Activated naive CD4-positive, alpha-beta T cell treated with anti-CD3 and anti-CD28 coated beads, Interleukin-2, amount 10 ng/mL, durations not matched to agents 7 days and 5 days (primary cell): ENCODE measurements around the gene SUCO.

ENCODE experiments used
- CTCF ChIA-PET: fragments of 350-600 bp; sonication (Branson Sonifier 250); formaldehyde crosslinking; loops from one replicate; lab custom pipeline; 2021; ENCODE audit warnings: antibody characterized with exemption; lab: Charles Lee
- DNase-seq: peaks from one replicate; pipeline ENCODE4 v3.0.0-alpha.2; 2020
- H3K27ac Mint-ChIP-seq: one replicate; pipeline ENCODE4 v1.8.0; 2021; ENCODE audit warnings: mild to moderate bottlenecking, moderate library complexity, mixed read lengths
- H3K27me3 Mint-ChIP-seq: one replicate; pipeline ENCODE4 v1.8.0; 2021; ENCODE audit warnings: mild to moderate bottlenecking, mixed read lengths
- H3K36me3 Mint-ChIP-seq: one replicate; pipeline ENCODE4 v1.8.0; 2021; ENCODE audit warnings: mixed read lengths
- H3K4me1 Mint-ChIP-seq: one replicate; pipeline ENCODE4 v1.8.0; 2021; ENCODE audit warnings: mixed read lengths
- H3K4me3 Mint-ChIP-seq: one replicate; pipeline ENCODE4 v1.8.0; 2021; ENCODE audit warnings: mild to moderate bottlenecking, moderate library complexity, mixed read lengths
- H3K9me3 Mint-ChIP-seq: one replicate; pipeline ENCODE4 v1.8.0; 2021; ENCODE audit warnings: mixed read lengths

SUCO gene

DNA sequence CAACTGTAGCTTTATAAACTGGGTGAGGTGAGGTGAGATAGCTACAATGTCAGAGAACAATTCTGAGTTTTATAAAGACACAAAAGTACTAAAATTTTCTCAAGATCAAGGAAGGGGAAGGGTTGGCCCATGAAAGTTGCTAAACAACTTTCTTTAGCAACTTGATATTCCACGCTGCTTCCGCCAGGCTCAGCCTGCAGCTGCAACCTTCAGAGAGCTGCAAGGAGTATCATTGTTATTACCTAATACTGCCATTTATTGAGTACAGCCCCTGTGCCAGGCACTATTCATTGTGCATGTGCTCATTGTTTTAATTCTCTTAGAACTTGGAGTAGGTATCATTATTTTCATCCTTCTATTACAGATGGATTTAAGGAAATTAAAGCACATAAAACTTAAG, 34.1 kb upstream of the SUCO start:
- CTCF ChIA-PET = interaction anchor here (0.7 kb wide), 1 partner anchor 909 kb away, joined by 3 read pairs; no protein-coding TSS in a partner anchor

DNA sequence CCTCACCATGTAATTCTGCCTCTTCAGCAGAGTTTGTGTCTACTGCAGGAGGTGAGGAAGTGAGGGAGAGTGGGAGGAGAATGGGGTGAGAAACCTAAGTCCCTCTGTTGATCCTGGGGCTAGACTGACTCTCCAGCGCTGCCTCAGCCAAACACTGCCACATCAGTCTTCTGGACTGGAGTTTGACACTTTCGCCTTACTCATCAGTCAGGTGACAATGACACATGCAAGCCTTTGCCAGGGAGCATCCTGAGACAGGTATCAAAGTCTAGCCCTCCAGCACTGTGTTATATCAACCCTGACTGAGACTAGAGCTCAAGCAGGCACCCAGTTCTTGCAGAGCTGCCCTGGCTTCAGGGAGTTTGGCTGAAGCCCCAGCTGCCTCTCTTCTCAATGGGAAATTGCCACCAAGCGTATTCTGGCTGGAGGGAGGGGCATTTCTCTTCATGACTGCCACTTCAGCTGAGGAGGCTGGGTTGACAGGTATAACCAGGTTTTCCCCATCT, 33.3 kb upstream of the SUCO start:
- H3K4me1 Mint-ChIP-seq = no peaks in the 10 kb centered on the region
- CTCF ChIA-PET = no interaction called here
- H3K27ac Mint-ChIP-seq = no peak overlapping the region
- no peaks in the 10 kb centered on the region for H3K36me3 Mint-ChIP-seq
- H3K4me3 Mint-ChIP-seq = no peak overlapping the region
- DNase-seq = no peak
- H3K9me3 Mint-ChIP-seq = no peaks in the 10 kb centered on the region
- peaks cover 19% of the 10 kb centered on the region for H3K27me3 Mint-ChIP-seq

More for the DNA sequence above, 34.1 kb upstream of the SUCO start:
- Mint-ChIP-seq H3K36me3 (no peaks in the 10 kb centered on the region), H3K9me3 (no peaks in the 10 kb centered on the region), H3K4me1 (no peaks in the 10 kb centered on the region), H3K27ac (no peak overlapping the region), H3K27me3 (peaks cover 19% of the 10 kb centered on the region), H3K4me3 (no peak overlapping the region)
- no peak for DNase-seq

DNA sequence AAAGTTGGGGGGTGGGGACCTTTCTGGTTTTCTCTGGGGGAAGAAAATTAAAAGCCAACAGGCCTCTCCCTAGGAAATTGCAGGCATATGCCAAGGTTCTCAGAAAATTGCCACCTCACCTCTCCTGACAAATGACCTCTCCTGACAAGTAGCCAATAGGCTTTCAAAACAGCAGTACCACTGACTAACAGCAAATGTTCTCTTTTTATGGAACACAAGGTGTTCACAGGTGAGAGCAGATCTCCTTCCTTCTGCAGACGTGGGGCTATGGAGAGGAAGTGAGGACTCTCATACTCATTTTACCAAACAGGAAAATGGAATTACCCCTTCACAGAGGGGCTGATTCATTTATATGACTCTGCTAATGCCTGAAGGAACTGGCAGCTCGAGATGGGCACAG, 32.7 kb upstream of the SUCO start:
- Mint-ChIP-seq H3K36me3 (no peaks in the 10 kb centered on the region), H3K4me3 (no peak overlapping the region), H3K27ac (no peak overlapping the region), H3K9me3 (no peaks in the 10 kb centered on the region), H3K27me3 (peaks cover 19% of the 10 kb centered on the region), H3K4me1 (no peaks in the 10 kb centered on the region)
- CTCF ChIA-PET = no interaction called here
- DNase-seq = no peak

GRCh38 chr1:172507741-172508140, 25.2 kb upstream of the SUCO start:
- CTCF ChIA-PET = no interaction called here
- no peaks in the 10 kb centered on the region for H3K36me3 Mint-ChIP-seq

GRCh38 chr1:172510479-172510878, 22.5 kb upstream of the SUCO start:
- CTCF ChIA-PET = interaction anchor here (1.4 kb wide), 1 partner anchor 13 kb away, joined by 3 read pairs; no protein-coding TSS in a partner anchor
- DNase-seq = no peak
- Mint-ChIP-seq H3K4me3 (no peak overlapping the region), H3K4me1 (no peaks in the 10 kb centered on the region), H3K9me3 (no peaks in the 10 kb centered on the region), H3K27me3 (peaks cover 15% of the 10 kb centered on the region), H3K36me3 (no peaks in the 10 kb centered on the region), H3K27ac (no peak overlapping the region)

More at GRCh38 chr1:172507741-172508140, 25.2 kb upstream of the SUCO start:
- Mint-ChIP-seq H3K27ac (no peak overlapping the region), H3K27me3 (peaks cover 17% of the 10 kb centered on the region), H3K4me1 (no peaks in the 10 kb centered on the region), H3K9me3 (no peaks in the 10 kb centered on the region), H3K4me3 (no peak overlapping the region)
- no peak for DNase-seq

DNA sequence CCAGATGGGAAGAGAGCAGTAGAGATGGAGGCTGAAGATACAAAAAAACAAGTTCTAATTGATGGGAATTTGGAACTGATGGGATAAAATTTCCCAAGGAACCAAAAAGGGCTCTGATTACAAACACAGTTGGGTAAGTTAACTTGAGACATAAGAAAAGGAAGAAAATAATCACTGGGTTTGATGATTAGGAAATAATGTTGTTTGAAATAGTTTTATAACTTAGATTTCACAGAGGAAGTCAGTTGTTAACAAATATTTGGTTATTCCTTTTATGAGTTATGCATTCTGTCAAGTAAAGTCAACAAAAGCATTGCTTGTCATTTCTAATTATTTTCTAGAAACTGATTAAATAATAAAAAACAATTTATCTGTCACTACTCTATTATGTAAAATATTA, 20.4 kb upstream of the SUCO start:
- H3K27ac Mint-ChIP-seq = no peak overlapping the region
- no peaks in the 10 kb centered on the region for H3K4me1 Mint-ChIP-seq
- H3K27me3 Mint-ChIP-seq = peaks cover 15% of the 10 kb centered on the region
- no peaks in the 10 kb centered on the region for H3K36me3 Mint-ChIP-seq
- CTCF ChIA-PET = interaction anchor here (1.0 kb wide), 1 partner anchor 527 kb away, joined by 3 read pairs; no protein-coding TSS in a partner anchor
- no peak for DNase-seq
- no peak overlapping the region for H3K4me3 Mint-ChIP-seq
- no peaks in the 10 kb centered on the region for H3K9me3 Mint-ChIP-seq

DNA sequence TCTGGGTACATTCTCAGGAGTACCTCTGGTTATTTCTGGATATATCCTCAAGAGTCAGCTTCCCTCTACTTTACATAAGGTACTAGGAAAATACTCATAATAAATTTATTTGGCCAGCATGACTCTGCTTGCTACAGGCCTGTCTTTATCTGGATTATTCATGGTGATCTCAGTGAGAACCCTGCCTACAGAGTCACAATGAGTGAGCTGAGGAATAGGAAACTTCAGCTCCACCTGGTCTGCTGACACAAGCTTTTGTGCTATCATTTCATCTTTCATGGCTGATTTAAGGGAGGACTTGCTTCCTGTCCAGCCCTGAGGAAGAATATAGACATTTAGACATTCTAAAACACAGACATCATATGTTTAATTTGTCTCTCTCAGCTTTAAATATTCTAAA, 19.5 kb upstream of the SUCO start:
- Mint-ChIP-seq H3K4me1 (no peaks in the 10 kb centered on the region), H3K27me3 (peaks cover 19% of the 10 kb centered on the region), H3K9me3 (no peaks in the 10 kb centered on the region), H3K4me3 (no peak overlapping the region), H3K36me3 (no peaks in the 10 kb centered on the region), H3K27ac (no peak overlapping the region)
- CTCF ChIA-PET = no interaction called here
- DNase-seq = no peak

- no peak for DNase-seq
- Mint-ChIP-seq H3K4me1 (no peaks in the 10 kb centered on the region), H3K27me3 (peaks cover 21% of the 10 kb centered on the region), H3K9me3 (no peaks in the 10 kb centered on the region), H3K36me3 (no peaks in the 10 kb centered on the region), H3K27ac (no peak overlapping the region), H3K4me3 (no peak overlapping the region)
- CTCF ChIA-PET = no interaction called here
Measured at GRCh38 chr1:172514108-172514507, 18.8 kb upstream of the SUCO start.

GRCh38 chr1:172515436-172515835, 17.5 kb upstream of the SUCO start:
- no peaks in the 10 kb centered on the region for H3K9me3 Mint-ChIP-seq
- H3K27me3 Mint-ChIP-seq = peaks cover 16% of the 10 kb centered on the region
- no peak overlapping the region for H3K4me3 Mint-ChIP-seq
- no peak for DNase-seq
- H3K4me1 Mint-ChIP-seq = no peaks in the 10 kb centered on the region
- no peak overlapping the region for H3K27ac Mint-ChIP-seq
- H3K36me3 Mint-ChIP-seq = no peaks in the 10 kb centered on the region
- CTCF ChIA-PET = no interaction called here

GRCh38 chr1:172515927-172516326, 17.0 kb upstream of the SUCO start:
- H3K27ac Mint-ChIP-seq = no peak overlapping the region
- no peaks in the 10 kb centered on the region for H3K36me3 Mint-ChIP-seq
- DNase-seq = no peak
- H3K4me1 Mint-ChIP-seq = no peaks in the 10 kb centered on the region
- no peaks in the 10 kb centered on the region for H3K9me3 Mint-ChIP-seq
- peaks cover 15% of the 10 kb centered on the region for H3K27me3 Mint-ChIP-seq
- H3K4me3 Mint-ChIP-seq = no peak overlapping the region
- CTCF ChIA-PET = no interaction called here

DNA sequence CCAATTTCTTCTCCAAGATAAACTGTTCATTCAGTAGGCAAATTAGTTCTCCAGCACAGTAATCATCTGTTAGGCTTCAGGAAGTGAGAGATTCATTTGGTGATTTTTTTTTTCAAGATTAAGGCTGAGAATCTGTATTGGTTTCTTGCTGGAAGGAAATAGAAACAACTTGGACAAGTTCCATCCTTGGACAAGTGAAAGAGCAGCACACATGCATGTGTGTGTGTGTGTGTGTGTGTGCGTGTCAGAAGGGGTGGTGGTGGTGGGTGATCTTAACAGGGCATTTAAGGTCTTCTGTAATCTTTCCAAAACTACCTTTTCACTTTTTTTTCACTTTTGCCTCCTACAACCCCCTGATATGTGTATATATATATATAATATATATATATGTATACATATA, 15.9 kb upstream of the SUCO start:
- Mint-ChIP-seq H3K36me3 (no peaks in the 10 kb centered on the region), H3K27ac (no peak overlapping the region), H3K27me3 (peaks cover 11% of the 10 kb centered on the region), H3K4me1 (no peaks in the 10 kb centered on the region), H3K4me3 (no peak overlapping the region), H3K9me3 (no peaks in the 10 kb centered on the region)
- no peak for DNase-seq
- CTCF ChIA-PET = no interaction called here

DNA sequence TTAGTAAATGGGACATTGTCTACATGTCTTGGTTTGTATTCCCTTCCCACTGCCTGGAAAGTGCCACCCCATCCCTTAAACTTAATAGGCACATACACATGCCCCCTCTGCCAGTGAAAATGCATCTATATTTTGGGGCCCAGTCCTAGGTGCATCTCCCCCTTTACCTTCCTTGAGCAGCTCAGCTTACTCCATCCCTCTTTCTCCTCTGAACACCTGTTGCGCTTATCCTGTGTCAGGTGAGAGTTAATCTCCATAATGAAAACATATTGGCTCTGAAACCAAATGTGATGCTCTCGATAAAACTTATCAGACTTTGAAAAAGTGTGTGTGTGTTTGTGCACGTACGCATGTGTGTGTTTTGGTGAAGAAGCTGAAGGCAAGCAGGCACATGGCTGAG, 15.4 kb upstream of the SUCO start:
- Mint-ChIP-seq H3K27ac (no peak overlapping the region), H3K4me3 (no peak overlapping the region), H3K27me3 (peaks cover 11% of the 10 kb centered on the region), H3K36me3 (no peaks in the 10 kb centered on the region), H3K4me1 (no peaks in the 10 kb centered on the region), H3K9me3 (no peaks in the 10 kb centered on the region)
- CTCF ChIA-PET = no interaction called here
- no peak for DNase-seq

DNA sequence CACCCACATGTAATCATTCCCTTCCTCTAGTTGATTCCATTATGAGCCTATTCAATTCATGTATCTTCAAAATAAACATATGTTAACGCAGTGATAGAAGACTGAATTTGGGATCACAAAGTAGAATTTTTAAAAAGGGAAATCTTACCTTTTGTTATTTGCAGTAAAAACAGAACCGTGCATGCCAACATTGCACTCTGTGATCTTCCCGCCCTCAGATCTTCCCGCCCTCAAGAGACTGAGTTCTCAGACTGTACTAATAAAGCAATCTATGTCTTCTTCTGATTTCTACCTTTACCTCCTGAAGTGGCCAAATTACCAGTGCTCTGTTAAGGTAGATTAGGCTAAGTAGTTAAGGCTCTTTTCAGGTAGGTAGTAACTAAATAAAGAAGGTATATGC, 3.6 kb upstream of the SUCO start:
- H3K27ac Mint-ChIP-seq = no peak overlapping the region
- H3K9me3 Mint-ChIP-seq = no peaks in the 10 kb centered on the region
- H3K4me1 Mint-ChIP-seq = peaks cover 16% of the 10 kb centered on the region
- no peak for DNase-seq
- no peak overlapping the region for H3K4me3 Mint-ChIP-seq
- H3K36me3 Mint-ChIP-seq = peaks cover 6% of the 10 kb centered on the region
- H3K27me3 Mint-ChIP-seq = peaks cover 8% of the 10 kb centered on the region
- CTCF ChIA-PET = interaction anchor here (1.7 kb wide), 1 partner anchor 78 kb away, joined by 6 read pairs; no protein-coding TSS in a partner anchor

DNA sequence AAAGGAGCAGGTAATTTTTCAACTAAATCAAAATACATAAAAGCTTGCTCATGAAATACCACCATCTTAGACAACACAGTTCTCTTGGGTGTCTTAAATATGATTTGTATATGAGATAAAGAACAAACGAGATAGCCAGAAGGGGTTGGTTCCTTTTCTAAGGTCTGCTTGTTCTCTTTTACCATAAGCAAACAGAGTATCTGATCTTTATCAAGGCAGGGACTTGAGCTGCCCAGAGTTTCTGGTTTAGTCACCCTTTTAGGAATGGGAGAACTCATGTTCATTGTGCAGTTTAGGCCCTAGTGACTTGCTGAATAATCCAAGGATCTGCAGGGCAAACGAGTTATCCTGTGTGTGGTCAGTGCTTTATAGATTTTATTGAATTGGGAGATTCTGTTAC, 3.0 kb upstream of the SUCO start:
- Mint-ChIP-seq H3K4me3 (no peak overlapping the region), H3K27me3 (peaks cover 8% of the 10 kb centered on the region), H3K9me3 (no peaks in the 10 kb centered on the region), H3K27ac (no peak overlapping the region), H3K4me1 (peaks cover 23% of the 10 kb centered on the region), H3K36me3 (peaks cover 6% of the 10 kb centered on the region)
- no peak for DNase-seq
- CTCF ChIA-PET = interaction anchor here (1.7 kb wide), 1 partner anchor 79 kb away, joined by 6 read pairs; no protein-coding TSS in a partner anchor

DNA sequence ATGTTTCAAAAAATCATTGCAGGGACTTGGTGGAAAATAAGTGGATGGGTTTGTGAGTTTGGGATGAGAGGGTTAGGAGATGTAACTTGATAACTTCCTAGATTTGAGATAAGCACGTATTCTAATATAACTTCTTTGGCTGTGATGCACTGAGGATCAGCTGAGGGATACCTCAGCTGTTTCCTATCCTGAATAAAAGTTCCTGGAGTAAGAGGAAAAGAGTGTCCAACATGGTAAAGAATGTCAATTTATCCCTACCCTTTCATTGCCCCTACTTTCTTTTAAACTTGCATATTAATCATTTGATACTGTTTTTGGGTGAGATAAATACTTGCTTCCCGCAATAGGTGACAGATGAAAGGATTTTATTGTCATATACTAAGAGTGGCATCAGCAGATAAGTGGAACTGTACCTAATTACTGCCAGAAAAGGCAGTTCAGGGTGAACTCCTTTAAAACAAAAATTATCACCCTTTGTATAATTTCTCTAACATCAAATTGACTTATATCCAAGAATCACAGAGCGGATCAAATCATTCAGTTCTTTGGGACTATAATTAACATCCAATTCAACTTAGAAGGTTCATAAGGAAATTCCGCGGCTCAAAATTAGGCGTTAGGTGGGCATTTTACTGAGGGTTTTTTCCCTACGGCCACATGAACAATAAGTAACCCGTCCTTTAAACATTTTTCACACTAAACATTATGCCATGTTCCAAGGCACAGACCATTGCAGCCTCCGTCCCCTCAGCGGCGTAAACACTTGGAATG, 1.4 kb upstream of the SUCO start:
- no peak for DNase-seq
- Mint-ChIP-seq H3K9me3 (no peaks in the 10 kb centered on the region), H3K27ac (peak overlapping the region; percentile 99), H3K4me1 (peaks cover 38% of the 10 kb centered on the region), H3K36me3 (peaks cover 6% of the 10 kb centered on the region), H3K27me3 (peaks cover 5% of the 10 kb centered on the region), H3K4me3 (peak overlapping the region; percentile 98)
- CTCF ChIA-PET = interaction anchor here (0.7 to 1.8 kb wide), 5 partner anchors 15 to 195 kb away, joined by 3 to 6 read pairs (median 3); no protein-coding TSS in a partner anchor
